Loucy (cell line): Measurements from ENCODE around the gene ZC3HAV1L.

Experiments
- H2AFZ ChIP-seq: fragments of 200-600 bp; sonication (generic); 2 replicates; pipeline ENCODE4 v1.6.0; 2016; ENCODE audit warnings: antibody characterized with exemption, mild to moderate bottlenecking, low read length, moderate library complexity
- H3F3A ChIP-seq: fragments of 200-600 bp; 2 replicates; pipeline ENCODE4 v1.6.0; 2016; ENCODE audit warnings: antibody characterized with exemption, low read depth, mild to moderate bottlenecking
- H3K27me3 ChIP-seq: fragments of 200-600 bp; sonication (generic); 2 replicates; pipeline ENCODE4 v1.6.1; 2014; ENCODE audit warnings: low read length, mild to moderate bottlenecking; ENCODE audit not compliant: insufficient read depth, poor library complexity, severe bottlenecking
- H3K36me3 ChIP-seq: fragments of 200-600 bp; sonication (generic); 2 replicates; pipeline ENCODE4 v1.6.1; 2016; ENCODE audit warnings: low read length; ENCODE audit not compliant: insufficient read depth
- H3K4me1 ChIP-seq: fragments of 200-600 bp; sonication (generic); 2 replicates; pipeline ENCODE4 v1.5.1; 2014; ENCODE audit warnings: low read length, mild to moderate bottlenecking; ENCODE audit not compliant: insufficient read depth, poor library complexity, severe bottlenecking
- H3K4me2 ChIP-seq: fragments of 200-600 bp; sonication (generic); 2 replicates; pipeline ENCODE4 v1.6.0; 2014; ENCODE audit warnings: antibody characterized with exemption, low read length, low read depth, mild to moderate bottlenecking; ENCODE audit not compliant: poor library complexity, severe bottlenecking
- H3K4me3 ChIP-seq: fragments of 200-600 bp; sonication (generic); 2 replicates; pipeline ENCODE4 v1.5.1; 2014; ENCODE audit warnings: low read length, mild to moderate bottlenecking, mixed read lengths; ENCODE audit not compliant: poor library complexity, severe bottlenecking
- H3K79me2 ChIP-seq: fragments of 200-600 bp; sonication (generic); 2 replicates; pipeline ENCODE4 v1.6.1; 2014; ENCODE audit warnings: low read length; ENCODE audit not compliant: insufficient read depth
- H3K9ac ChIP-seq: fragments of 200-600 bp; sonication (generic); 2 replicates; pipeline ENCODE4 v1.6.0; 2014; ENCODE audit warnings: mild to moderate bottlenecking, low read depth, low read length, moderate library complexity; ENCODE audit not compliant: poor library complexity, severe bottlenecking
- H3K9me2 ChIP-seq: fragments of 200-600 bp; sonication (generic); replicated peaks from 2 replicates; pipeline ENCODE4 v1.6.1; 2016; ENCODE audit warnings: low read depth, low read length, mixed read lengths
- H3K9me3 ChIP-seq: fragments of 200-600 bp; sonication (generic); 2 replicates; pipeline ENCODE4 v1.6.1; 2014; ENCODE audit warnings: mild to moderate bottlenecking, antibody characterized with exemption, low read length, low read depth; ENCODE audit not compliant: insufficient read depth
- H4K20me1 ChIP-seq: fragments of 200-600 bp; sonication (generic); 2 replicates; pipeline ENCODE4 v1.6.0; 2014; ENCODE audit warnings: antibody characterized with exemption, low read length, mild to moderate bottlenecking; ENCODE audit not compliant: insufficient read depth, poor library complexity, severe bottlenecking
- CTCF ChIP-seq: fragments of 200-600 bp; sonication (generic); conservative IDR thresholded peaks from 2 replicates; pipeline ENCODE4 v1.5.1; 2014; ENCODE audit warnings: mild to moderate bottlenecking, antibody characterized with exemption, low read length
- EZH2phosphoT487 ChIP-seq: fragments of 200-600 bp; IDR thresholded peaks from 2 replicates; pipeline ENCODE4 v1.6.1; 2018; ENCODE audit warnings: antibody characterized with exemption, mild to moderate bottlenecking, moderate library complexity, borderline replicate concordance

ZC3HAV1L gene

GRCh38 chr7:139043823-139044812 is 8.3 kb upstream of the ZC3HAV1L start:
- no peaks in the 10 kb centered on the region; the same call in 1 of the 2 replicates for H3K79me2 ChIP-seq
- H4K20me1 ChIP-seq: peaks cover 20% of the 10 kb centered on the region
- no peaks in the 10 kb centered on the region for H3K9me2 ChIP-seq
- no peaks in the 10 kb centered on the region for H3K27me3 ChIP-seq
- H3K36me3 ChIP-seq: peaks cover 36% of the 10 kb centered on the region
- no peak overlapping the region for H3K9ac ChIP-seq
- peaks cover 29% of the 10 kb centered on the region for H3K4me1 ChIP-seq
- H3K9me3 ChIP-seq: no peaks in the 10 kb centered on the region
- H3K4me3 ChIP-seq: peak overlapping the region; percentile 63
- TF ChIP-seq EZH2phosphoT487 (no peak), CTCF (peak; percentile 24; the same call in 1 of the 2 replicates)
- H3F3A ChIP-seq: peaks cover 11% of the 10 kb centered on the region
- peak overlapping the region; percentile 69 for H3K4me2 ChIP-seq
- H2AFZ ChIP-seq: no peak overlapping the region

- Histone ChIP-seq H3F3A (peaks cover 11% of the 10 kb centered on the region), H3K4me3 (no peak overlapping the region), H3K79me2 (peaks cover 5% of the 10 kb centered on the region; the same call in 1 of the 2 replicates), H3K27me3 (no peaks in the 10 kb centered on the region), H3K9ac (no peak overlapping the region), H3K9me3 (no peaks in the 10 kb centered on the region), H2AFZ (no peak overlapping the region), H3K4me1 (peaks cover 32% of the 10 kb centered on the region), H3K9me2 (no peaks in the 10 kb centered on the region), H3K36me3 (peaks cover 11% of the 10 kb centered on the region), H4K20me1 (peaks cover 20% of the 10 kb centered on the region), H3K4me2 (no peak overlapping the region)
- TF ChIP-seq CTCF (no peak), EZH2phosphoT487 (no peak)
Measured at GRCh38 chr7:139041378-139042085, 5.7 kb upstream of the ZC3HAV1L start.

GRCh38 chr7:139038691-139039090 is 2.8 kb upstream of the ZC3HAV1L start:
- H3K9me3 ChIP-seq: no peaks in the 10 kb centered on the region
- no peak overlapping the region for H3K9ac ChIP-seq
- H3K36me3 ChIP-seq: no peaks in the 10 kb centered on the region
- H3K4me3 ChIP-seq: no peak overlapping the region
- TF ChIP-seq EZH2phosphoT487 (no peak), CTCF (no peak)
- peaks cover 27% of the 10 kb centered on the region for H3K4me1 ChIP-seq
- no peak overlapping the region for H2AFZ ChIP-seq
- no peak overlapping the region for H3K4me2 ChIP-seq
- H3K27me3 ChIP-seq: no peaks in the 10 kb centered on the region
- H3K9me2 ChIP-seq: no peaks in the 10 kb centered on the region
- H3F3A ChIP-seq: no peaks in the 10 kb centered on the region
- H4K20me1 ChIP-seq: peaks cover 16% of the 10 kb centered on the region
- peaks cover 33% of the 10 kb centered on the region for H3K79me2 ChIP-seq
